Esophagus muscularis mucosa (tissue), 4 donors: ENCODE measurements around the gene ZNF487.

Source experiments
- EP300 ChIP-seq: sonication (generic); formaldehyde crosslinking; IDR thresholded peaks from one replicate; pipeline ENCODE4 v1.6.1; 2017; ENCODE audit warnings: antibody characterized with exemption
- POLR2AphosphoS5 ChIP-seq, 2 donors: sonication (generic); formaldehyde crosslinking; IDR thresholded peaks; one replicate each; pipeline ENCODE4 v1.6.1; 2017; ENCODE audit warnings: antibody characterized with exemption in 2 of 2
- TF ChIP-seq, protein P1 (sequence below), 3 experiments: fragments of 200-600 bp in 2 of 3; fragments of 450-650 bp in 1 of 3; sonication (generic) in 2 of 3; IDR thresholded peaks; one replicate each; pipeline ENCODE4 v1.5.1; 2017 to 2019; ENCODE audit warnings: antibody characterized with exemption in 3 of 3, mild to moderate bottlenecking in 2 of 3, moderate library complexity in 1 of 3

GRCh38 chr10:43398939-43399319 is 38.0 kb upstream of the ZNF487 start:
- TF ChIP-seq, protein P1, sequence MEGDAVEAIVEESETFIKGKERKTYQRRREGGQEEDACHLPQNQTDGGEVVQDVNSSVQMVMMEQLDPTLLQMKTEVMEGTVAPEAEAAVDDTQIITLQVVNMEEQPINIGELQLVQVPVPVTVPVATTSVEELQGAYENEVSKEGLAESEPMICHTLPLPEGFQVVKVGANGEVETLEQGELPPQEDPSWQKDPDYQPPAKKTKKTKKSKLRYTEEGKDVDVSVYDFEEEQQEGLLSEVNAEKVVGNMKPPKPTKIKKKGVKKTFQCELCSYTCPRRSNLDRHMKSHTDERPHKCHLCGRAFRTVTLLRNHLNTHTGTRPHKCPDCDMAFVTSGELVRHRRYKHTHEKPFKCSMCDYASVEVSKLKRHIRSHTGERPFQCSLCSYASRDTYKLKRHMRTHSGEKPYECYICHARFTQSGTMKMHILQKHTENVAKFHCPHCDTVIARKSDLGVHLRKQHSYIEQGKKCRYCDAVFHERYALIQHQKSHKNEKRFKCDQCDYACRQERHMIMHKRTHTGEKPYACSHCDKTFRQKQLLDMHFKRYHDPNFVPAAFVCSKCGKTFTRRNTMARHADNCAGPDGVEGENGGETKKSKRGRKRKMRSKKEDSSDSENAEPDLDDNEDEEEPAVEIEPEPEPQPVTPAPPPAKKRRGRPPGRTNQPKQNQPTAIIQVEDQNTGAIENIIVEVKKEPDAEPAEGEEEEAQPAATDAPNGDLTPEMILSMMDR (IDR thresholded peaks at IDR 0.05): no peak
- no peak for TF ChIP-seq POLR2AphosphoS5 (IDR thresholded peaks at IDR 0.05)
- TF ChIP-seq EP300: no peak
